HG03095 (cell line): ENCODE results near the gene PUS7.
A peak's percentile ranks its signal among the peaks of the same experiment; 100 is the strongest.
"Not testable (repeated sequence)": the region's sequence is repeated elsewhere in the genome, so short reads cannot be mapped to it uniquely, and the experiment has no call there.

Experiments
- ATAC-seq: cut with Tn5 transposase; IDR thresholded peaks from one replicate; pipeline ENCODE4 v1.9.1; 2021; ENCODE audit warnings: moderate library complexity; ENCODE audit not compliant: unreplicated experiment

PUS7 gene

GRCh38 chr7:105521717-105522463 is at the start of gene PUS7:
Gene PUS7, minus strand, starts transcription at chr7:105522271. Its CDS starts 13,759 bp downstream, at chr7:105508512.
- peak; percentile 87 for ATAC-seq

- ATAC-seq = no peak
Observed at GRCh38 chr7:105567821-105568220, 45.8 kb upstream of the PUS7 start.

- ATAC-seq = no peak
Observed at GRCh38 chr7:105567024-105567423, 45.0 kb upstream of the PUS7 start.

- no peak for ATAC-seq
Observed at GRCh38 chr7:105565190-105565589, 43.1 kb upstream of the PUS7 start.

DNA sequence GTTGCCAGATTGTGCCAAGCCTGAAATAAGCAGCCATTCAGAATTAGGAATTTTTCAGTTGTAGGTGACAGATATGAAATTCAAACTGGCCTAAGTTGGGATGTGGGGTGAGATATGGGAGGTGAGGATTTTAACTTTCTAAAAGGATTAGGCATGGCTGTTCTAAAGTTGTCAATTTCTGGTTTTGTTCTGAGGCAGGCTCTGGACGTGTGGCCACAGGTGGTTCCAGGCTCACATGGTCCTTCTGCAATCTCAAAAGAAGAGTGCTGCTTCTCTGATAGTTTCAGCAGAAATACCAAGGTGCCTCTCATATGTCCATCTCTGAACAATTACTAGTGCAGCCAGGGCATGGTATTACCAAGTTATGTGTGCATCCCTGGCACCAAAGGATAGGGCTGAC is 37.9 kb upstream of the PUS7 start:
- no peak for ATAC-seq

- ATAC-seq = no peak
Observed at GRCh38 chr7:105538339-105538738, 16.3 kb upstream of the PUS7 start.

DNA sequence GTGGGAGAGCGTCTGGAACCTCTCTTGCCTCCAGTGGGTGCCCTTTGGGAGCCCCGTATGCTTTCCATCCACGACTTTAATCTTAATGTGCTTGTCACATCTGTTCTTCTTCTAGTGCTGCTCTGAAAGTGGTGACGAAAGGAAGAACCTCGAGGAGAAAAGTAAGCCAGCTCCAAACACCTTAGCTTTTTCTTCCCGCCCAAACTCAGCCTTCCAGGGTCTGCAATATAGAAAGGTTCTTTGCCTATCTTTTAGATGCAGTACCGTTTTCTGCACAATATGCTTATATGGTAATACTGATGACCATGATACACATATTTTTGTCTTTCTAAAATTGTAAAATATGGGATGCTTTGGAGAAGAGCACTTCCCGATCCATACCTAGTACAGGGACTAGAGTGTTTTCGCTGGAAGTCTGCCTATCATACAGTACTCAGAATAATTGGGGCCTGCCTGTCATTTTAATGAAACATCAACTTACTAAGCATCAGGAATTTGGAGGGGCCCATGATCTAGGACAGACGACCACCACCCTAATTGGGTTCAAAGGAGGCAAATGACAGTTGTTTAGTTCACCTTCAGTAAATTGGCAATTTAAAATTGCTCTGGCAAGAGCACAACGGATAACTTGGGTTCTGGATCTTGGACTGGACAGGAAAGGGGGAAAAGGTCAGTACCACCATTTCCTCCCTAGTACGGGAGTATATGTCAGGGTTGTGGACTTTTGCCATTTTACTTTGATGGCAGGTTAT is 10.8 kb upstream of the PUS7 start:
- no peak for ATAC-seq

DNA sequence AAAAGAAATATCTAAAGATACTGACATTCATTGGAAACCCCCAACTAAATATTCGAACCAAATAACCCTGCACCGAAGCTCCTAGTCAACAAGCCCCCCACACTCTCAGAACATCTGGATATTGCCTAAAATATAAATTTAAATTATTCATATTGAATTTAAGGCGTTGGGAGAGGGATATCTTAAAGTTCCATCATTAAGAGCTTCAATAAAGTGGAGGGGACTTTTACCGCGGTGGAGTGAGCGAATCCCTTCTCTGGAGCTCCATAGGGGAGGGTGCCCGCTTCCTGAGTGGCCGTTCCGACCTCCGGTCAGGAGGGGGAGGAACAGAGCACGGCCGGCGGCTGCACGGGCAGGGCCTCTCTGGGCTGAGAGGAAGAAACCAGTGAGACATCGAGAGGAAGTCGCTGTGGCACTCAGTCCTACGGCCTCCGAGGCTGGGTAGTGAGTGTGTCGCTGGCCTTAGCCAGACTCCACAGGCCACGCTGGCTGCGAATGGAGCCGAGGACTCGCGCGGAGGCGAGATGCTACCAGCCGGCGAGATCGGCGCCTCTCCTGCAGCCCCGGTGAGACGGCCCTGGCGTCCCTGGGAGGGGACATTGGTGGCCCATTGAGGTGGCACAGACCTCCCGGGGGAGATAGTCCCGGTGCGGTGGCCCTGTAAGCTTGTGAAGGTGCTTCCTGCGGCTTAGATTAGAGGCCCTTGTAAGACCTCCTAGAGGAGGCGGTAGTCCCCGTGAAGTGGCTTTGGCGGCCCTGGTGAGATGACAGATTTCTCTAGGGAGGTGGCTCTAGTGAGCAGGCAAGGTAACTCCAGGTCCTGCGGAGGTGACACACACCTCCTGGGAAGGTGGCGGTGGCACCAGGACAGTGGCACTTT is 10.0 kb upstream of the PUS7 start, which contains the start of gene RINT1:
Gene RINT1 (plus strand): TSS at position 410 of the 880 bp plus-strand sequence. CDS start 115 bp downstream, at position 525.
- ATAC-seq = peak; percentile 91

DNA sequence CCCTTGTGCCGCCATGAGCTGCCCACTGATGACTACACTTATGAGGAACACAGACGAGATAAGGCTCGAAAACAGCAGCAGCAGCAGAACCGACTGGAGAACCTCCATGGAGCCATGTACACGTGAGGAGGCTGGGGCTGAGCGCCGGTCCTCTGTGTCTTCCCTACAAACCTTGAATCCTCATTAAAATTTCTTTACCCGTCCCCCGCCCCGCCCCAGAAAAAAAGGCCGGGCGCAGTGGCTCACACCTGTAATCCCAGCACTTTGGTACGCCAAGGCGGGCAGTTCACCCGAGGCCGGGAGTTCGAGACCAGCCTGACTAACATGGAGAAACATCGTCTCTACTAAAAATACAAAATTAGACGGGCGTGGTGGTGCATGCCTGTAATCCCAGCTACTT is 8.5 kb upstream of the PUS7 start:
- no peak for ATAC-seq

- ATAC-seq = no peak
Observed at GRCh38 chr7:105530126-105530525, 8.1 kb upstream of the PUS7 start.

- ATAC-seq = not testable (repeated sequence)
Observed at GRCh38 chr7:105527737-105528136, 5.7 kb upstream of the PUS7 start.

GRCh38 chr7:105524840-105525239 is 2.8 kb upstream of the PUS7 start:
- no peak for ATAC-seq

DNA sequence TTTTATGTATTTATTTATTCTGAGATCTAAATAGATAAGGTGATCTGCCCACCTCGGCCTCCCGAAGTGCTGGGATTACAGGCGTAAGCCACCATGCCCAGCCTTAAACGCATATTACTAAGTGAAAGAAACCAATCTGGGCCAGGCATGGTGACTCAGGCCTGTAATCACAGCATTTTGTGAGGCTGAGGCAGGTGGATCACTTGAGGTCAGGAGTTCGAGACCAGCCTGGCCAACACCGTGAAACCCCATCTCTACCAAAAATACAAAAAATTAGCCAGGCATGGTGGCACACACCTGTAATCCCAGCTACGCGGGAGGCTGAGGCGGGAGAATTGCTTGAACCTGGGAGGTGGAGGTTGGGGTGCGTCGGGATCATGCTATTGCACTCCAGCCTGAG is 2.4 kb upstream of the PUS7 start:
- not testable (repeated sequence) for ATAC-seq

DNA sequence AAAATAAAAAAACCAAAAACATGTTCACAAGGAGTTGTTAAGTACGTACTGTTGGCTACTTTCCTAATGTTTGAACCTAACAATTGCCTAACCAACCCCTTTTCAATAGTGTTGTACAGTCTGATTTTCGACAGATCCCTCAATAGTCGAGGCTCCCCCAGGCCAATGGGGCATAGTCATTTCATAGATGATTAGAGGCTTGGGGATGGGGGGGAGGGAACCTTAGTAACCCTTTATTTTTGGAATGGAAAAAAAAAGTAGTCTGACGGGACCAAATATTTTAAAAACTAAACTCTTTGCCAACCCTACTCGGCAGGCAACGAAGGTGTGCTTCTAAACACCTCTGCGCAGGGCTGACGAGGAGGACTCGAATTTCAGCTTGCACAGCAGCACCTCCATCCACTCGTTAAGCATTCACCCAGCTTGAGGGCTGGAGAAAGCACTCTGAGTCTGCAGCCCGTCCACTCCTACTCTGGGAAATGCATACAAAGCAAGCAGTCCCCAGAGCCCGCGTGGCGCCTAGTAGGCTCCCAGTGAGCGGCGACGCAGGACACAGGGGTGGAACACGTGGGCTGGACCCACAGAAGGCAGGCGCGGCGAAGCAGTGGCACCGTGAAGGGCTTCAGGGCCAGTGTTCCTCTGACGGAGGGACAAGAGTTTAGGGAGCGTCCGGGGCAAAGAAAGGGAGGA is 899 bp downstream of the PUS7 start:
- peak; percentile 28 for ATAC-seq

GRCh38 chr7:105520620-105521019 is 1.5 kb downstream of the PUS7 start:
- ATAC-seq = not testable (repeated sequence)

DNA sequence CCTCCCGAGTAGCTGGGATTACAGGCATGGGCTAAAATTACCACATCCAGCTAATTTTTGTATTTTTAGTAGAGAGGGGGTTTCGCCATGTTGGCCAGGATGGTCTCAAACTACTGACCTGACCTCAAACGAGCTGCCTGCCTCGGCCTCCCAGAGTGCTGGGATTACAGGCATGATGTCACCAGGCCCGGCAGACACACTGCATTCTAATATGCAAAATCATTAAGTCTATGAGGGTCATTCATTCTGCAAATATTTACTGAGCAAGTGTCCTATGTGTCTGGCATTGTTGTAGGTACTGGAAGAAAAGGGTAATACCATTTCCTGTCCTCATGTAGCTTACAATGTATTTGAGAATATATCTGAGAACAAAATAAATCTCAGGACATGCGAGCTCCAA is 2.7 kb downstream of the PUS7 start:
- no peak for ATAC-seq

DNA sequence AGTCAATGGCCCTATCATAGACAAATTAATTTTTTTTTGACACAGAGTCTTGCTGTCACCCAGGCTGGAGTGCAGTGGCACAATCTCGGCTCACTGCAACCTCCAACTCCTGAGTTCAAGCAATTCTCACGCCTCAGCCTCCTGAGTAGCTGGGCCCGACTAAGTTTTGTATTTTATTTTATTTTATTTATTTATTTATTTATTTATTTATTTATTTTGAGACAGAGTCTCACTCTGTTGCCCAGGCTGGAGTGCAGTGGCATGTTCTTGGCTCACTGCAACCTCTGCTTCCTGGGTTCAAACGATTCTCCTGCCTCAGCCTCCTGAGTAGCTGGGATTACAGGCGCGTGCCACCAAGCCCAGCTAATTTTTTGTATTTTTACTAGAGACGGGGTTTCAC is 6.5 kb downstream of the PUS7 start:
- not testable (repeated sequence) for ATAC-seq

DNA sequence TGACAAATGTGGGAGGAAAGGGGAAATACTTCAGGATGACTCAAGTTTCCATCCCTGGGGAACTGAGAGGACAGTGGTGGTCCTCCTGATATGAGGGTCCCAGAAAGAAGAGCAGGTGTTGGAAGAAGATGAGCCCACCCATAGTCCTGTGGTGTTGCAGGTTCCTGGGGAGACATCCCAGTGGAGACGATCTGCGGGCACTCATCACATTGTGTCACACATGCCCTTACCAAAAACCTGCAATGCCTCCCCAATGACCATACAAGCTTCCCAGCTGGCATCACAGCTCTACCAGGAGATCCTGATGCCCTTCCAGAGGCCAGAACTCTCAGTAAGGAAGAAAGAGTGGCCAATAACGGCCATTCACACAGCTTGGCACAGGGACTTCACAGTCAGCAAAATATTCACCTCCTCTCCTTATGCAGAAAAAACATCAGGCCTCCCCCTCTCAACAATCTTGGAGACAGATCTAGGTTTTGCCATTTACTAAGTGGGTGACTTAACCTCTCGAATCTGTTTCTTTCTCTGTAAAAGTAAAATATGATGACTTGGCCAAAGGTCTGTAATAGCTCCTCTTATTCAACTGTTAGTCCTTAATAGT is 9.0 kb downstream of the PUS7 start:
- no peak for ATAC-seq

DNA sequence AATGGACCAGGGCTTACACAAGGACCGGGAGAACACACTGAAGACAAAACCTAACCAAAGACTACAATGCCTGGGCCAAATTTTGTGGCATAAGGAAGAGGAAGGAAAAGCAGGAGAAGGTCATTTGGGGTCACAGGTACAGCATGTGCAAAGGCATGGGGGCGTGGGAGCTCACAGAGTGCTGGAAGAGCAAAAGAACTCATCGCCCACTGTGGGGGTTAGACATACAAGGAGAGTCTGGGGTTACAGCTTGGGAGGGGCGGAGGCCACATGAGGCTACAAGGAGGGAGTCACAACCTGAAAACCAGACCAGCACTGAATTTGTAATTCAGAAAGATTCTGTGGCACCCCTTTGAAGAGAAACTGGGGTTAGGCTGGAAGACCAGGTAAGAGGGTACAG is 9.7 kb downstream of the PUS7 start:
- no peak for ATAC-seq

GRCh38 chr7:105502173-105502572 is 19.9 kb downstream of the PUS7 start:
- no peak for ATAC-seq
